ENCODE measurements around the gene LRRC26.
"Not testable (repeated sequence)": the region's sequence is repeated elsewhere in the genome, so short reads cannot be mapped to it uniquely, and the experiment has no call there.

Gene LRRC26

GRCh38 chr9:137134191-137134590 lies 35.7 kb downstream of the LRRC26 start:
- FAIRE-seq: no peak

- FAIRE-seq: no peak
These were observed 39.6 kb downstream of the LRRC26 start for GRCh38 chr9:137130176-137130755.

- no peak for FAIRE-seq
These were observed 40.2 kb downstream of the LRRC26 start for GRCh38 chr9:137129456-137130175.

- no peak for FAIRE-seq
These were observed 40.9 kb downstream of the LRRC26 start for GRCh38 chr9:137128862-137129455.

GRCh38 chr9:137128158-137128861 lies 41.5 kb downstream of the LRRC26 start:
- no peak for FAIRE-seq

GRCh38 chr9:137127301-137128157 lies 42.3 kb downstream of the LRRC26 start:
- no peak for FAIRE-seq

- FAIRE-seq: no peak
These were observed 43.1 kb downstream of the LRRC26 start for GRCh38 chr9:137126786-137127185.

GRCh38 chr9:137123952-137124462 lies 45.8 kb downstream of the LRRC26 start:
- not testable (repeated sequence) for FAIRE-seq

- FAIRE-seq: no peak
These were observed 46.4 kb downstream of the LRRC26 start for GRCh38 chr9:137123468-137123837.

GRCh38 chr9:137122796-137123467 lies 46.9 kb downstream of the LRRC26 start:
- FAIRE-seq: not testable (repeated sequence)

- FAIRE-seq: not testable (repeated sequence)
These were observed 47.7 kb downstream of the LRRC26 start for GRCh38 chr9:137121927-137122795.
